Forelimb muscle (tissue), 1 donor: ENCODE results near the gene SORCS1. TPM values are rescaled to one million over a fixed set of nuclear protein-coding genes. Genes with fewer than 3 reads are reported as not detected.

Source experiments
- DNase-seq: peaks from one replicate; pipeline ENCODE4 v3.0.0-alpha.2; 2013; ENCODE audit warnings: low read depth
- polyA plus RNA-seq: library from polyadenylated mRNA; unstranded; fragments of 120-200 nt; gene quantifications from one replicate; pipeline ENCODE4 v1.2.1, GENCODE V29; 2013; ENCODE audit not compliant: insufficient read length

SORCS1 gene
- polyA plus RNA-seq, 1 donor = 5.1 TPM

DNA sequence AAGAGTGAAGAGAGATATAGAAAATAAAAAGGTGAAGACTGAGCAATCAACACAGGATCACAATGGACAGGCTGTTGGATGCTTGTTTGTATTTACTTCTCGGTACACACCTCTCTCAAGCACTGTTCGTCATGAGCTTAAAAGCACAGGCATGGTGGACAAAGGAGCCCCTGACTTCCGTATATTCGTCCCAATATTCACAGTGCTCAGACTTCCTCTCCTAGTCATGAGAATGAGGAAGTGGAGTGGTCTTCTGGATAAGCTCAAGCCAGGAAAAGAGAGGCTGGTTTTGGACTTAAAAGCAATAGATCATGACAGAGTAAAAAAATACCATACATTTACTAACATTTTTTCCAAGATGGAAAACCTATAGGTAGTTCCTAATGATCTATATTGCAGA, 172.5 kb downstream of the SORCS1 start:
- no peak for DNase-seq

GRCh38 chr10:106991091-106991490, 173.4 kb downstream of the SORCS1 start:
- no peak for DNase-seq

- no peak for DNase-seq
Measured at GRCh38 chr10:106987362-106987761, 177.1 kb downstream of the SORCS1 start.

- no peak for DNase-seq
Measured at GRCh38 chr10:106982268-106982667, 182.2 kb downstream of the SORCS1 start.

- no peak for DNase-seq
Measured at GRCh38 chr10:106981452-106982075, 182.9 kb downstream of the SORCS1 start.

DNA sequence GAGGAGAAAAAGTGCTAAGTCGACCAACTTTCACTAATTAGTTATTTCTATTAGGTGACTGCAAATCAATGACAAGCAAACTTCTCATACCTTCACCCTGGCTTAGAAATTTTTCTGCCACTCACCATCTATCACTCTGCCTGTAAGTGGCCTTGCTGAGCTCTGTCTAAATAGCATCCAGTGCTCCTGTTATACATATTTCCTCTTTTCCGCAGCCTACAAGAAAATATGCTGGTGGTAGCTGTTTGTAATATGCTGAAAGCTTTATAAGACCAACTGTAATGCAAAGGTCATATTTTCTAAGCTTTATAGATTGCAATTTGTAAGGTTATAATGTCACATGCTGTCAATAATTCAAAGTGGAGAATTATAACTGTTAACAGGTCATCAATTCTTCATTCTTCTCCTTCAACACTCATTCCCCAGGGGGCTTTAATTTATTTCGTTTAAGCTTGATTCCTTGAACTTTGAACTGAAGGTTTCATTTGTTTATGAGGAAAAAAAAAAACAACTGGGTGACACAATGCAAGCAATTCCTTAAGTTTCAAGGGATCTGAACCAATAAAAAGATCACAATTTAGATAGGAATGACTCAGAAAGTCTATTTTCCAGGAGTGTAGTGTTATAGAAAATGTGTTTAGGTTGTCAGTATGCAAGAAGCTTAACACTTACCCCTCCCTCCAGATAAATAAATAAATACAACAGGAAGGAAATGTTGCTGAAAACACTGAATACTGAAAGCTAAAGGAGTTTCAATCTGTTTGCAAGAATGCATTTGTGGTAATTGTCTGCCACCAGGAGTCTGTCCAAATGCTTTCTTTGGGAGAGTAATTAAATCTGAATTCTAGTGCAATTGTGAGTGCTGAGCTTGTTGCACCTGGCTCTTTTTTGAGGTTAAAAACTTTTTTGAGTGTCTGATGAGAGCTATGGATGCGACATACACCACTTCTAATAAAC, 183.7 kb downstream of the SORCS1 start:
- no peak for DNase-seq

GRCh38 chr10:106978756-106979155, 185.8 kb downstream of the SORCS1 start:
- no peak for DNase-seq

- no peak for DNase-seq
Measured at GRCh38 chr10:106973716-106974115, 190.8 kb downstream of the SORCS1 start.

- DNase-seq = no peak
Measured at GRCh38 chr10:106973288-106973687, 191.2 kb downstream of the SORCS1 start.

DNA sequence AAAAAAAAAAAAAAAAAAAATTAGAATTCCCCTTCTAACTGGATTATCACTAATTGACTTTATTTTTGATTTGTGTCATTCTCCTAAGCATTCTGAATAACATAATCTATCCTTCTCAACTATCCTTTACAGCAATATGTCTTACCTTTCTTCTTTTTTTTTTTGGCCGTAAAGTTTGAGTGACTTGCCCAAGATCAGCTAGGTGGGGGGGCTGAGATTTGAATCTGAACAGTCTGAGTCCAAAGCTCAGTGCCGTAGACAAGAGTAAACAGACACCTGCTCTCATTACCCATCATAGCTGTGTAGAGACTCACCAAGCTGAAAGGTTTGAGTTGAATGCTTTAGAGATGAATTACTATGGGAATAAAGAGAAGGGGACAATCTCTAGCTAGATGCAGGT, 192.1 kb downstream of the SORCS1 start:
- no peak for DNase-seq

- no peak for DNase-seq
Measured at GRCh38 chr10:106971411-106971831, 193.1 kb downstream of the SORCS1 start.

GRCh38 chr10:106967452-106967851, 197.1 kb downstream of the SORCS1 start:
- no peak for DNase-seq

DNA sequence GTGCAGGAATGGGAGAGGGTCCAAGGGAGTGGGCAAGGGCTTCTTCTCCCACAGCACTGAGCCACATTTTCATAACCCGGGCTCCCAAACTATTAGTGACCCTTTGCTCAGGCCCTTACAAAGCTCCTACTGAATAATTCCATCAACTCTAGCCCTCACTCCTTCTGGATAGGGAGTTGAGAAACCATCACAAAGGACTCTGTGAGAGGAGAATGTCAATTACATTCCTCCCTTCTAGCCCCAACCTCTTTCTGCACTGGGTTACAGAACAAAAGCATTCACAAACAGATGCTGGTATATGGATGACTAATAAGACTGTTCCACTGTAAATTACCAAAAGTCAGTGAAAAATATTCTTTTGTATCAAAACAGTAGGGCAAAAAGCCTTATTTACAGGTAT, 203.7 kb downstream of the SORCS1 start:
- no peak for DNase-seq

- no peak for DNase-seq
Measured at GRCh38 chr10:106959521-106959920, 205.0 kb downstream of the SORCS1 start.

GRCh38 chr10:106958589-106959361, 205.7 kb downstream of the SORCS1 start:
- no peak for DNase-seq

DNA sequence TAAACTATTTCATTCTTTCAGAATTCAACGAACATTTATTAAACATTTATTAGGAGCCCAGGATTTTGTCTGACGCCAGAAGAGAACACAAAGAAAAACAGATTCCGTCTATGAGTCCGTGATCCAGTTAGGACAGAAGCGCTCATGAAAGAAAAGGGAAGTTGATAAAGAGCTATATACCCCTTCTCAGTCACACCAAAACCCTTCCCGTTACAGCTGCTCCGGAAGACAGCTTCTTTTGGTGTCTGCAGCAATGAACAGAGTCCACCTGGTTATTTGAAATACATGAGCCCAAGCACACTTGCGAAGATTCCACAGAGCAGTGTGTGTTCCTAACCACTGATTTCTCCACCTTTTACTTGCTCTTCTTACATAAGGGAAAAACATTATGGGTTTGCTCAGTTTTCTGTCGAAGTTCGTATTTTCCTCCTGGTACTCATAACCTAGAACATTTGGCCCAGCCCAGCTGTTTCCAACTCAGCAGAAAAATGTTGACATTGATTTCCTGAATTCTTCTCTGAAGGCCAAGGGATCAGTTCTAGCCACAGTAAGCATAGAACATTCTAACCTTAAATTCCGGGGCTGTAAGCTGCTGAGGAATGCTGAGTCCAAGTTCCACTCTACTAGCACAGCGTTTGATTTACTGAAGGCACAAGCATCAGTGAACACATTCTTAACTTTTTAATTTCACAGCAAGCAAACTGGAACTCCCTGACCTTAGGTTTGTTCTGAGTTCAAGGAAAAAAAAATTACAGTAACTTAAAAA, 206.5 kb downstream of the SORCS1 start:
- DNase-seq = no peak

- no peak for DNase-seq
Measured at GRCh38 chr10:106956216-106956915, 208.1 kb downstream of the SORCS1 start.

DNA sequence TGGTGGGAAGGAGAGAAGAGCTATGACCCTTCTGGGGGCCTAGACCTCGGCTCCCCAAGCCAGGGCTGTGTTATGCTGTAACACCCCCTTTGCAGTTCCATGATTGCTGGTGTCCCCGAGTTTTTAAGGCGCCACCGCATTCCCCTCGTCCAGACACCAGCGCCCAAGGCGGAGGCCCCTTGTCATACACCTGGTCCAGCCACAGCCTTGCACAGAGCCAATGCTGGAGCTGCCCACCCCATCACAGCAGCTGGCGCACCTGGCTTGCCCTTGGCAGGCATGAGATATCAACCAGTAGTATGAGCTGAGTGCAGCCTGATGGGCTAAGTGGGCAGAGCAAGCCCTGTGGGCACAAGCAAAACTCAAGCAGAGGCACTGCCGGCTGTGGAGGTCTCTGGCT, 209.4 kb downstream of the SORCS1 start:
- no peak for DNase-seq

DNA sequence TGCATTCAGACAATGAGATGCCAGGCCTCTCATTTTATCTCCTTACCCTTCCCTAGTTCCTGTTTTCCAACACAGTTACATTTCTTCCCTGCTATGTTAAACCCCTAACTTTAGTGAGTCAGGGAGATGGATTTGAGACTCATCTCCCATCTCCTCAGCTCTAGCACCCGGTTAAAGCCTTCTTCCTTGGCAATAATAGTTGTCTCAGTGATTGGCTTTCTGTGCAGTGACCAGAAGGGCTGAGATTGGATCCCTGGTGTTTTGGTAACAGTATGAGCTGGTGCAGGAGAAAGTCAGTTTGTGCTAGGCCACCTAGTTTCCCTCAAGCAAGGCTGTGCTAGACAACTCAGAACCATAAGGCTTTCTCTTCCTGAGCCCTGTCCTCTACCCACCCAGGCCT, 212.5 kb downstream of the SORCS1 start:
- no peak for DNase-seq

- no peak for DNase-seq
Measured at GRCh38 chr10:106949680-106950478, 214.6 kb downstream of the SORCS1 start.
